ENCODE data around the gene SLC6A4.

GRCh38 chr17:30273373-30273772, 37.9 kb upstream of the SLC6A4 start:
- TF ChIP-seq, protein P1, sequence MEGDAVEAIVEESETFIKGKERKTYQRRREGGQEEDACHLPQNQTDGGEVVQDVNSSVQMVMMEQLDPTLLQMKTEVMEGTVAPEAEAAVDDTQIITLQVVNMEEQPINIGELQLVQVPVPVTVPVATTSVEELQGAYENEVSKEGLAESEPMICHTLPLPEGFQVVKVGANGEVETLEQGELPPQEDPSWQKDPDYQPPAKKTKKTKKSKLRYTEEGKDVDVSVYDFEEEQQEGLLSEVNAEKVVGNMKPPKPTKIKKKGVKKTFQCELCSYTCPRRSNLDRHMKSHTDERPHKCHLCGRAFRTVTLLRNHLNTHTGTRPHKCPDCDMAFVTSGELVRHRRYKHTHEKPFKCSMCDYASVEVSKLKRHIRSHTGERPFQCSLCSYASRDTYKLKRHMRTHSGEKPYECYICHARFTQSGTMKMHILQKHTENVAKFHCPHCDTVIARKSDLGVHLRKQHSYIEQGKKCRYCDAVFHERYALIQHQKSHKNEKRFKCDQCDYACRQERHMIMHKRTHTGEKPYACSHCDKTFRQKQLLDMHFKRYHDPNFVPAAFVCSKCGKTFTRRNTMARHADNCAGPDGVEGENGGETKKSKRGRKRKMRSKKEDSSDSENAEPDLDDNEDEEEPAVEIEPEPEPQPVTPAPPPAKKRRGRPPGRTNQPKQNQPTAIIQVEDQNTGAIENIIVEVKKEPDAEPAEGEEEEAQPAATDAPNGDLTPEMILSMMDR (IDR thresholded peaks at IDR 0.05), result no peak
- no peak for TF ChIP-seq POLR2AphosphoS5 (IDR thresholded peaks at IDR 0.05)
